KG1 (cell line): ENCODE measurements around the gene CASP8AP2.
"Not testable (repeated sequence)": the region's sequence is repeated elsewhere in the genome, so short reads cannot be mapped to it uniquely, and the experiment has no call there.

Experiments
- DNase-seq: peaks from one replicate; lab custom pipeline; 2025; lab: John Stamatoyannopoulos, UW

Gene CASP8AP2

GRCh38 chr6:89819336-89820130, 10.1 kb upstream of the CASP8AP2 start, which contains the start of gene MDN1:
Gene MDN1, minus strand, starts transcription at chr6:89819794. Its CDS starts 187 bp downstream, at chr6:89819607.
- DNase-seq: peak; percentile 90

- no peak for DNase-seq
Measured at GRCh38 chr6:89826029-89826528, 3.6 kb upstream of the CASP8AP2 start.

GRCh38 chr6:89828475-89828987, 1.1 kb upstream of the CASP8AP2 start:
- not testable (repeated sequence) for DNase-seq

GRCh38 chr6:89828988-89829471, 650 bp upstream of the CASP8AP2 start:
- DNase-seq: peak; percentile 90

GRCh38 chr6:89830170-89830809, 610 bp downstream of the CASP8AP2 start:
- no peak for DNase-seq

- DNase-seq: no peak
Measured at GRCh38 chr6:89834884-89835792, 5.5 kb downstream of the CASP8AP2 start.

GRCh38 chr6:89836639-89837222, 7.1 kb downstream of the CASP8AP2 start:
- no peak for DNase-seq

- no peak for DNase-seq
Measured at GRCh38 chr6:89840538-89840937, 10.9 kb downstream of the CASP8AP2 start.

- DNase-seq: no peak
Measured at GRCh38 chr6:89842228-89842627, 12.5 kb downstream of the CASP8AP2 start.

GRCh38 chr6:89843070-89843469, 13.4 kb downstream of the CASP8AP2 start:
- DNase-seq: no peak

GRCh38 chr6:89847513-89847912, 17.8 kb downstream of the CASP8AP2 start:
- not testable (repeated sequence) for DNase-seq

- DNase-seq: no peak
Measured at GRCh38 chr6:89853068-89853467, 23.4 kb downstream of the CASP8AP2 start.

GRCh38 chr6:89858041-89858440, 28.4 kb downstream of the CASP8AP2 start:
- no peak for DNase-seq

- DNase-seq: no peak
Measured at GRCh38 chr6:89859744-89860143, 30.1 kb downstream of the CASP8AP2 start.

- DNase-seq: no peak
Measured at GRCh38 chr6:89862273-89862672, 32.6 kb downstream of the CASP8AP2 start.

- DNase-seq: no peak
Measured at GRCh38 chr6:89862698-89863097, 33.0 kb downstream of the CASP8AP2 start.

- no peak for DNase-seq
Measured at GRCh38 chr6:89866024-89866678, 36.5 kb downstream of the CASP8AP2 start.

GRCh38 chr6:89873721-89874120, 44.0 kb downstream of the CASP8AP2 start:
- no peak for DNase-seq

GRCh38 chr6:89874438-89874837, 44.8 kb downstream of the CASP8AP2 start:
- no peak for DNase-seq

GRCh38 chr6:89886378-89887120, 56.9 kb downstream of the CASP8AP2 start:
- DNase-seq: no peak
